IPS-15b (cell line): ENCODE data around the gene PIK3R3.

Source experiments
- H3K27me3 ChIP-seq: one replicate; pipeline ENCODE4 v1.6.1; 2013; ENCODE audit warnings: low read length; ENCODE audit not compliant: control insufficient read depth, insufficient read depth
- H3K36me3 ChIP-seq: one replicate; pipeline ENCODE4 v1.6.1; 2013; ENCODE audit warnings: low read length; ENCODE audit not compliant: control insufficient read depth, insufficient read depth
- H3K4me1 ChIP-seq: one replicate; pipeline ENCODE4 v1.6.1; 2013; ENCODE audit warnings: mild to moderate bottlenecking, low read length; ENCODE audit not compliant: control insufficient read depth, insufficient read depth
- H3K4me3 ChIP-seq: one replicate; pipeline ENCODE4 v1.5.1; 2013; ENCODE audit warnings: low read depth, low read length
- H3K9ac ChIP-seq: one replicate; pipeline ENCODE4 v1.6.1; 2013; ENCODE audit warnings: low read depth, mild to moderate bottlenecking, low read length
- H3K9me3 ChIP-seq: one replicate; pipeline ENCODE4 v1.6.1; 2013; ENCODE audit warnings: mild to moderate bottlenecking, low read length; ENCODE audit not compliant: control insufficient read depth, insufficient read depth

The PIK3R3 gene

GRCh38 chr1:46008585-46008984 lies 123.8 kb downstream of the PIK3R3 start:
- Histone ChIP-seq H3K4me1 (no peaks in the 10 kb centered on the region), H3K4me3 (no peak overlapping the region), H3K27me3 (no peaks in the 10 kb centered on the region), H3K9ac (no peak overlapping the region), H3K9me3 (no peaks in the 10 kb centered on the region), H3K36me3 (peaks cover 11% of the 10 kb centered on the region)

DNA sequence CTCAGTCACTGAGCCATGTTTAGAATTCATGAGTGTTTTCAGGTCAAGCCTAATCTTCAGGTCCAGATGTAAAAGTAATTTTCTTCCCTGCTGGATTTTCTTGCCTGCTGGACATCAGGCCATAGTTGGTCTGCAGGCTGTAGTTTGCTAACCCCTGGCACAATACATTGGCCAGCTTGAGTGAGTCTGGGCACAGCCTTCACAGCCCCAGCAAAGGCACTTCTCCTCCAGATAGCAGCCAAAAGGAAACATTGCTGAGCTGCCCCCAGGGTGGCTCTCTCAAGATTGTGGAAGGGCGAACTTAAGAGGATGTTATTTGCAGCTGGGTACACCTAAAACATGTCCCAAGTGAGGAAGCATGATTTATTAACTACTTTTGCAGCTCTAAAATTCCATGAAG lies 126.8 kb downstream of the PIK3R3 start:
- H3K4me3 ChIP-seq, result no peak overlapping the region
- no peak overlapping the region for H3K9ac ChIP-seq
- H3K9me3 ChIP-seq, result no peaks in the 10 kb centered on the region
- no peaks in the 10 kb centered on the region for H3K27me3 ChIP-seq
- no peaks in the 10 kb centered on the region for H3K4me1 ChIP-seq
- H3K36me3 ChIP-seq, result peaks cover 11% of the 10 kb centered on the region

DNA sequence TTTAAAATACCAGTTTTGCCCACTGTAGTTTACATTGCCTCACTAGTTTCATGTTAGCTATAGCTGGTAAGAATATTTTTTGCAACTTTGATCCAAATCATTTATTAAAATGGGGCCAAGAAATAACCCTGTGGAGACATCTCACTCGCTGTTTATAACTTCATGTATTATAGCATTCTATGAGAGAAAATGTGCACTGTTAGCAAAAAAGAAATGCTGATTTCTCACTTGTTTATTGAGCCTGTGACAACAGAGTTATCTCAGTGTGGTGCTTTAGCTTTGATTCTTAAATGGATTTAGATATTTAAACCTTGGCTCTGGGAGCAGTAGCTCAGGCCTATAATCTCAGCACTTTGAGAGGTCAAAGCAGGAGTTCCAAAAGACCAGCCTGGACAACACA lies 127.9 kb downstream of the PIK3R3 start:
- H3K9ac ChIP-seq, result no peak overlapping the region
- H3K4me3 ChIP-seq, result no peak overlapping the region
- H3K9me3 ChIP-seq, result no peaks in the 10 kb centered on the region
- no peaks in the 10 kb centered on the region for H3K27me3 ChIP-seq
- H3K4me1 ChIP-seq, result no peaks in the 10 kb centered on the region
- H3K36me3 ChIP-seq, result peaks cover 11% of the 10 kb centered on the region

DNA sequence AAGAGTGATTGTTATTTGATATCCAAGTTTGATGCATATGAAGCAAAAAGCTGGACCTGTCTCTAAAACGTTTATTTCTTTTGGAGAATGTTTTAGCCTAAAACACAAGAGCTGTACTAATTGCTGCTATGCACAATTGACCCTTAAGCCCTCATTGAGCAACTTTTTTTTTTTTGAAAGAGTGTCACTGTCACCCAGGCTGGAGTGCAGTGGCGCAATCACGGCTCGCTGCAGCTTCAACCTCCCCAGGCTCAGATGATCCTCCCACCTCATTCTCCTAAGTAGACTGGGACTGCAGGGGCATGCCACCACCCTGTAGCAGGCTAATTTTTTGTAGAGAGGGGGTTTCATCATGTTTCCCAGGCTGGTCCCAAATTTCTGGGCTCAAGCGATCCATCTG lies 129.1 kb downstream of the PIK3R3 start:
- Histone ChIP-seq H3K9ac (no peak overlapping the region), H3K36me3 (peaks cover 3% of the 10 kb centered on the region), H3K27me3 (no peaks in the 10 kb centered on the region), H3K4me3 (no peak overlapping the region), H3K9me3 (no peaks in the 10 kb centered on the region), H3K4me1 (no peaks in the 10 kb centered on the region)

DNA sequence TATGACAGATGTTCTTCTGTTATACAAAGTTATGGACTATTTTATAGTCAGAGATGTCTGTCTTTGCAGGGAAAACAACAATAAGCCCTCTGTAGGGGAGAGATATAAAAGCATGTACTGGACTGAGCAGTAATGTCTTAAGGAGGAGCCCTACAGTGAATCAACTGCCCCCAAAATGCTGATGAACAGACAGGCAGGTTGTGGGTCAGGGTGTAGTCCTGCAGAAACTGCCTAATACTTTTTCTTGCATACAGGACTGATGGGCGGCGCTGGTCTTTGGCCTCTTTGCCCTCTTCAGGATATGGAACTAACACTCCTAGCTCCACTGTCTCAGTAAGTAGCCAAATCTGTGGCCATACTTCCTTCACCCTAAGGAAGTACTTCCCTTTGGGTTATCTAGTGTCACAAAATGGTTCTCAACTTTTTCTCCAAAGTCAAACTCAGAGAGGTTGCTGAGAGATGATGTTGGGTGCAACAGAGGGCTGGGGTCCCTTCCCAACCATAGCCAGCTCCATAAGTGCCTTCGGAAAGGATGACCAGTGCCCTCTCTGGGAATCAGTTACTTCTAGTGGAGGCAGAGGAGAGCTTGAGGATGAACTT lies 129.8 kb downstream of the PIK3R3 start:
- H3K9ac ChIP-seq, result no peak overlapping the region
- H3K27me3 ChIP-seq, result no peaks in the 10 kb centered on the region
- H3K9me3 ChIP-seq, result no peaks in the 10 kb centered on the region
- peaks cover 2% of the 10 kb centered on the region for H3K36me3 ChIP-seq
- H3K4me1 ChIP-seq, result no peaks in the 10 kb centered on the region
- H3K4me3 ChIP-seq, result no peak overlapping the region

DNA sequence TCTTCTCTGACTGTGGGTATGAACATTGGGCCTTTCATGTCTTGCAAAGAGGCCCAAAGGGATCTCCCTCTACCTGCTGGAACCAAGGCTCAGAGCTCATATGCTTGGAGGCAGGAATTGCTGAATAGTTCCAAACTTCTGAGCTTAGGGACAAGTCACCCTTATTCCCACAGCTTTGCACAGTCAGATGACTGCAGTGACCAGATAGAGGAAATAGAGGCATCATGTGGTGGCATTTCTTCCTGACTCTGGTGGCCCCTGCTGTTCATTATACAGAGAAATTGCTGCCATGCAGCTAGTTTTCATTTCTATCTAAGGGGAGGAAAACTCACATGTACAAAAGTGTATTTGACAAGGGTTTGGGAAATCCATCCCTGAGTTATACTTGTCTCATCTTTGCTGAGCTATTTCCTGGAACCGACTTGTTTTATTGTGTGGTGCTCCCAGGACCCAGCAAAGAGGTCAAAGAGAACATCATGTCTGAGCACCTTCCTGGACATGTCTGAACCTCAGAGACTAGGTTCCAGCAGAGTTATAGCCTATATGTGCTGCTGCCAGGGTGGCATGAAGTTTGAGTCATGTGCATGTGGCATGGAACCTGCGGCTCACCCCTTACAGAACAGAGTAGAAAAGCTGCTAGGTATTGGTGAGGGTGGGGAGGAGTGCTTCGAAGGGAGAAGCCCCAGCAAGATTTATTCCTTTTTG lies 131.2 kb downstream of the PIK3R3 start:
- H3K4me3 ChIP-seq, result no peak overlapping the region
- H3K36me3 ChIP-seq, result no peaks in the 10 kb centered on the region
- no peaks in the 10 kb centered on the region for H3K27me3 ChIP-seq
- H3K9ac ChIP-seq, result no peak overlapping the region
- no peaks in the 10 kb centered on the region for H3K4me1 ChIP-seq
- no peaks in the 10 kb centered on the region for H3K9me3 ChIP-seq

- H3K27me3 ChIP-seq, result no peaks in the 10 kb centered on the region
- H3K9me3 ChIP-seq, result no peaks in the 10 kb centered on the region
- no peak overlapping the region for H3K4me3 ChIP-seq
- no peaks in the 10 kb centered on the region for H3K4me1 ChIP-seq
- no peaks in the 10 kb centered on the region for H3K36me3 ChIP-seq
- H3K9ac ChIP-seq, result no peak overlapping the region
These were observed 132.9 kb downstream of the PIK3R3 start for GRCh38 chr1:45999507-45999906.

DNA sequence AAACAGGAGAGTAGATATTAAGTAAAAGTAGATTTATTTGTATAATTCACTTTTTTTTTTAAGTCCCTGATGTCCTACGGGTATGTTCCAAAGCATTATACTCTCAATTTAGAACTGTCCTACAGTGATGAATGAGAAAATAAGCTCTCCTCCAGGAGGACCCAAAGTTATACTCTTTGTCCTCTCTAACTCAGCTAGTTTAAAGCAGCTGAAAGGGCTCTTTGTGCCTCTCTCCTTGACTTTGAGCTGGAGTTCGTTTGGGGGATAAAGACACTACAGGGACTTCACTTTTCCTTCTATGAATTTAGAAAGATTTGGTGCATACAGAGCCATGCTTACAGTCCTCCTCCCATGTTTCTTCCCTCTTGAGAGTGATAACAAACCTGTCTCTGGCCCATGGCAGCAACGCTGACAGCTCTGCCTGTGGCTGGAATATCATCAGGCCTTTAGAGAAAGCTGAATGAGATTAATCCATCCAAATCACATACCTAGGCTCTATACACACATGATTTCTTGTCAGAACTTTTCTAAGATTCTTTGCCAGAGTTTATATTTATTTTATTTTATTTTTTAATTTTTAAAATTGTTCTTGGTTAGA lies 134.3 kb downstream of the PIK3R3 start:
- no peaks in the 10 kb centered on the region for H3K9me3 ChIP-seq

DNA sequence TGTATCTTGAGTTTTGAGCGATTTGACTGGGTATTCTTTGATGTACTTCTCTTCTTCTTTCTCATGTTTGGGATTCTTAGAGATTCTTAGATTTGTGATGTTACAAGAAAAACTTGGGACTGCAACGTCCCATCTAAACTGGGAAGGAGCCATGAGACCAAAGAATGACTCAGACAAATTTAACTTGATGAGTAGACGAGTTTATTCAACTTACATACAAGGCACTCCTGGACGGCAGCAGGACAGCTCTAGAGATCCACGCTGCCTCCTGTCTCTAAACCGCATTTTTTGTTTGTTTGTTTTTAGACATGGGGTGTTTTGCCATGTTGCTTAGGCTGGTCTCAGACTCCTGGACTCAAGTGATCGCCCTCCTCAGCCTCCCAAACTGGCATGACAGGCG lies 137.1 kb downstream of the PIK3R3 start:
- Histone ChIP-seq H3K4me1 (no peaks in the 10 kb centered on the region), H3K36me3 (no peaks in the 10 kb centered on the region), H3K27me3 (no peaks in the 10 kb centered on the region), H3K9ac (no peak overlapping the region), H3K4me3 (no peak overlapping the region), H3K9me3 (no peaks in the 10 kb centered on the region)

More for the DNA sequence above, 134.3 kb downstream of the PIK3R3 start:
- H3K9ac ChIP-seq, result no peak overlapping the region
- H3K4me1 ChIP-seq, result no peaks in the 10 kb centered on the region
- no peaks in the 10 kb centered on the region for H3K27me3 ChIP-seq
- H3K4me3 ChIP-seq, result no peak overlapping the region
- H3K36me3 ChIP-seq, result no peaks in the 10 kb centered on the region

DNA sequence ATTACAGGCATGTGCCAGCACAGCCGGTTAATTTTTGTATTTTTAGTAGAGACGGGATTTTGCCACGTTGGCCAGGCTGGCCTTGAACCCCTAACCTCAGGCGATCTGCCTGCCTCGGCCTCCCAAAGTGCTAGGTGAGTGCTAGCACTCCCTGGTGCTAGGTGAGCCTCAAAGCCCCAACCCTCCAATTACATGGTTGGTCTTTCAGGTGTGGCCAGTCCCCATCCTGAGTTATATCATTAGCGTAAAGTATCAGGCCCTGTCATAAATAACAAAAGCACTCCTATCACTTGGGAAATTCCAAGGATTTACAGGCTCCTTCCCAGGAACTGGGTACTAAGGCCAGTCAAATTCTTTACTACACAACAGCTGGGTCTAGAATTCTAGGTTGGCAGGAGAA lies 138.0 kb downstream of the PIK3R3 start:
- Histone ChIP-seq H3K9ac (no peak overlapping the region), H3K4me1 (no peaks in the 10 kb centered on the region), H3K9me3 (no peaks in the 10 kb centered on the region), H3K27me3 (no peaks in the 10 kb centered on the region), H3K36me3 (no peaks in the 10 kb centered on the region), H3K4me3 (no peak overlapping the region)
